Amniotic stem cell (primary cell): ENCODE data around the gene MS4A15.
"Not testable (repeated sequence)": the region's sequence is repeated elsewhere in the genome, so short reads cannot be mapped to it uniquely, and the experiment has no call there.

ENCODE experiments used
- DNase-seq: peaks from one replicate; lab custom pipeline; 2025; lab: John Stamatoyannopoulos, UW

The MS4A15 gene

GRCh38 chr11:60809249-60809648, 52.6 kb downstream of the MS4A15 start:
- DNase-seq = no peak

DNA sequence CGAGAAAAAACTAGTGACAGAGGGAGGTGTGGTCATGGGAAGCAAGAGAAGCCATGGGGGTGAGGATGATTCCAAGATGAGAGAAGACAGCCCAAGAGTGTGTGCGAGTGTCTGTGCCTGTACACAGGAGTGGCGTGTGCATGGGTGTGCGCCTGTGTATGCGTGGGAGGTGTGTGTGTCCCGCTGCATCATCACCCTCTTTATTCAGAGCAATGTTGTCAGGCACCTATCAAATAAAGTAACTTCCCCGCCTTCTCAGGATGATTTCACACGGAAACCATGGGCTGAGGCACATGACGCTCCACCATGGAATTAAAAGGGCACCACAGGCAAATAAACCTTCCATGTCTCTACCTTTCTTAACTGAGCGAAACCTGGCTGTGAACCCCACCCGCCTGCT, 53.0 kb downstream of the MS4A15 start:
- no peak for DNase-seq

DNA sequence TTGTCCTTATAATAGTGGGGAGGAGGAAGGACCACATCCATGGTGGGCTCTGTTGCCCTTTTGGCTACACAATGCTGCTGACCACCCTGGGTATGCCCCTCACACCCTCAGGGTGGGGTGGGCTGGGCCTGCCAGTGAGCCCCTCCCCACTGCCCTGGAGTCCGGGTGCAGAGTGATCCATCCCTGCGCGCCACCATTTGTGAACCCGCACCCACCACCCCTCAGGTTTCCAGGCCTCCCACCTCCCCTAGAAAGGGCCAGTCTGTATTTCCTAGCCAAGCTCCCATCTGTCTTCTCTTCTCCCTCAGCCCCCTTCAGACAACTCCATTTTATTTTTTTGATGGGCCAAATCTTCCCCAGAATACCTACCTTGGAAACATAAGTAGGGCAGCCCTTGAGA, 53.5 kb downstream of the MS4A15 start:
- no peak for DNase-seq

DNA sequence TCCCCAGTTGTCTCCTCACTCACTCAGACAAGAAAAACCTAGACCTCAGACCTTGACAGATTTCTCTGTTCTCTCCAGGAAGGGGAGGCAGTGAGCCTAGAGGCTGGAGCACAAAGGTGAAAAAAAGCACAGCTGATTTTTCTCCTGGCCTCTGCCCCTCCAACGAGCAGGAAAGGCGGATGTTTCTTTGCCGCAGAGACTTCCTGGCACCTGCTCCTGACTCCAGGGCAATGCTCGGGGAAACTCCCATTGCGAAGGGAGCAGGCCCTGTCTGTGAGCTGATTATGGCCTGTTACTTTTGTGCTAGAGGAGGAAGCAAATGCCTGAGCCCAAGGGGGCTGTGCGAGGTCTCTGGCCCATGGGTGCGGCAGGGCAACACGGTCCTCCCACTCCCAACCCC, 53.9 kb downstream of the MS4A15 start:
- no peak for DNase-seq

- DNase-seq = no peak
These were observed 56.7 kb downstream of the MS4A15 start for GRCh38 chr11:60813324-60813723.

DNA sequence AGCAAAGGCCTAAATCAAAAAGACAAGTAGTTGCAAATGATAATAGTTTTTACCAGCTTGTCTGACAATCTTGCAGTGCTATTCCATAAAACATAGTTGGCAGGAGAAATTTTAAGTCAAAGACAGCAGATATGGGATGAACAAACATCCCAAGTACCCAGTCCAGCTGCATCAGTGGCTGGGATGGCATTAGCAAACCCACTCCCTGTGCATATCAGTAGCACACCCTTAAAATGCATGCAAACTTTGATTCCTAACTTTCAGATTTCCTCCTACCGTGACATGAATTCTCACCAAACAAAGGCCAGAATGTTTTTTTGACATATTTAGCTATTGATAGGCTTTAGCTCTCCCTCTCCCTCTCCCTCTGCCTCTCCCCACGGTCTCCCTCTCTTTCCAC, 57.4 kb downstream of the MS4A15 start:
- DNase-seq = no peak

GRCh38 chr11:60816590-60817157, 60.0 kb downstream of the MS4A15 start:
- no peak for DNase-seq

DNA sequence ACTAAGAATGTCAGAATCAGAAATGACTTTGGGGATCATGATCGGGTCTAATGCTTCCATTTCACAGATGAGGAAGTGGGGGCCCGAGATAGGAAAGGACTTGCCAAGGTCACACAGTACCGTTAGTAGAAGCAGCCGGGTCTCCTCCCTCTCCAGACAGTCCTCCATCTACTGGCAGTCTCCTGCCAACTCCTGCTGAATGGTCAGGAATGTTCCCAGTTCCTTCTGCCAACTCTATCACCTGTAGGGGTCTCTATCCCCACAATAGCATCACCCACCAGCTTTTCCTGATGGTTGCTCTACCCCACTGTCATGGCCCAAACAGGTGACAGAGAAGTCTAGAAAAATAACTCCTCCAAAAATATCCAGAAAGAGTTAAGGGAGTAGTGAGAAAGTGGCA, 61.4 kb downstream of the MS4A15 start:
- DNase-seq = no peak

DNA sequence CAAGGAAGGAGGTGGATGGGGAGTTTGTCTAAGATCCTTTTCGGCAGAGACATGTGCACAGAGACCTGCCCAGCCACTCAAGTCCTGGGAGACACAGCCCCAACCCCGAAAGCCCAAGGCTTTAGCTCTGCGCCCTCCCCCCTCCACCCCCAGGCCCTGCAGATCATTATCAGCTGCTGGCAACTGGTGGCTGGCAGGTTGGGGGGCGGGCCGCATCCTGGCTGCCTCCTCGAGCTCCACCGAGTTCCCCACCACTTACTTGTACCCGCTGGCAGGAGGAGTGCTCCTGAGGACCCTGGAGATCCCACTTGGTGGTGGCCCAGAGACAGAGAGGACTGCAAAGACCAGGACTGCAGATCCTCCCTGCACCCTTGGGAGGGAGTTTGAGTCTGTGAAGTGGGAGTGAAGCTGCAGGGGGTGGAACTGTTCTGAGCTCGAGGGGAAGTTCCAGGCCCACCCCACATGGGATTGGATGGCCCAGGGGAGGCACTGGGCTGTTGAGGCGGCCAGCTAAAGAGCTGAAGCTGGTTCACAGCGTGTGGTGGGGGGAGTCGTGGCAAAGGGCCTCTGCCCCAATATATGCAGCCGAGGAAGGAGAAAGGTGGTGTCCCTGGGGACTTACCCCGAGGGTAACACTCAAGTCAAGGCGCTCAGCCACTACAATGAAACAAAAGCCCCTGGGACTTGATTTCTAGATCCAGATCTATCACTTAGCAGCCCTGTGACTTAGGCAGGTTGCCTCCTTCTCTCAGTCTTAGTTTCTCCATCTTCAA, 65.3 kb downstream of the MS4A15 start:
- no peak for DNase-seq

- DNase-seq = not testable (repeated sequence)
These were observed 67.2 kb downstream of the MS4A15 start for GRCh38 chr11:60823745-60824306.

GRCh38 chr11:60825118-60825517, 68.5 kb downstream of the MS4A15 start:
- no peak for DNase-seq

DNA sequence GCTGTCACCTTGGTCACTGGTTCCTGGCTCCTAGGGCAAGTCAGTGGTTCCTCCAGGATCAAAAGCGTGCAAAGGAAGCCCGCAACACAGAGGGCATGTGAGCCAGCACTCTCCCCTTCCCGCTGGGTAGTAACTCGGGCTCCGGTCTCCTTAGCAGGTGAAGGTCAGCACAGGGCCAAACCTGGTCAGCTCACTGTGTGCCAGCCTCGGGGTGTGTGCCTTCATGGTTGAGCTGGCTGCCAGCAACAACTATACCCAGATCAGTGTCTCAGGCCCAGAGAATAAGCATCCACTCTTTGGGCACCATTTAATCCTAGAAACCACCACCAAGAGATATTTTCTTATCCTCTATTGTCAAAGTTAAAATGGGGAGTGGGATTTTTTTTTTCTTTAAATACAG, 69.1 kb downstream of the MS4A15 start:
- no peak for DNase-seq
